GM10266 (cell line): ENCODE data around the gene PKP2.
"Not testable (repeated sequence)": the region's sequence is repeated elsewhere in the genome, so short reads cannot be mapped to it uniquely, and the experiment has no call there.

Experiments used
- DNase-seq: peaks from one replicate; pipeline ENCODE4 v3.0.0; 2012; ENCODE audit errors: extremely low spot score
- CTCF ChIP-seq: IDR thresholded peaks from 2 replicates; pipeline ENCODE4 v1.5.1; 2012; ENCODE audit warnings: mild to moderate bottlenecking, low read depth; ENCODE audit not compliant: control insufficient read depth, insufficient read depth; ENCODE audit errors: missing control alignments

Gene PKP2

GRCh38 chr12:32885831-32886230, 10.7 kb downstream of the PKP2 start:
- DNase-seq: no peak
- no peak for TF ChIP-seq CTCF

- DNase-seq: no peak
- TF ChIP-seq CTCF: no peak
These were observed 11.6 kb downstream of the PKP2 start for GRCh38 chr12:32884962-32885361.

- no peak for TF ChIP-seq CTCF
- DNase-seq: no peak
These were observed 14.9 kb downstream of the PKP2 start for GRCh38 chr12:32881702-32882101.

- DNase-seq: no peak
- no peak for TF ChIP-seq CTCF
These were observed 15.5 kb downstream of the PKP2 start for GRCh38 chr12:32881107-32881506.

GRCh38 chr12:32879066-32879465, 17.5 kb downstream of the PKP2 start:
- not testable (repeated sequence) for DNase-seq

- TF ChIP-seq CTCF: no peak
- DNase-seq: no peak
These were observed 18.7 kb downstream of the PKP2 start for GRCh38 chr12:32877601-32878459.

GRCh38 chr12:32876004-32876403, 20.6 kb downstream of the PKP2 start:
- no peak for DNase-seq
- TF ChIP-seq CTCF: no peak

GRCh38 chr12:32874975-32875374, 21.6 kb downstream of the PKP2 start:
- no peak for TF ChIP-seq CTCF

More at GRCh38 chr12:32874975-32875374, 21.6 kb downstream of the PKP2 start:
- DNase-seq: no peak
